ENCODE data around the gene ECHDC1.
A peak's percentile ranks its signal among the peaks of the same experiment; 100 is the strongest.

ECHDC1 gene

DNA sequence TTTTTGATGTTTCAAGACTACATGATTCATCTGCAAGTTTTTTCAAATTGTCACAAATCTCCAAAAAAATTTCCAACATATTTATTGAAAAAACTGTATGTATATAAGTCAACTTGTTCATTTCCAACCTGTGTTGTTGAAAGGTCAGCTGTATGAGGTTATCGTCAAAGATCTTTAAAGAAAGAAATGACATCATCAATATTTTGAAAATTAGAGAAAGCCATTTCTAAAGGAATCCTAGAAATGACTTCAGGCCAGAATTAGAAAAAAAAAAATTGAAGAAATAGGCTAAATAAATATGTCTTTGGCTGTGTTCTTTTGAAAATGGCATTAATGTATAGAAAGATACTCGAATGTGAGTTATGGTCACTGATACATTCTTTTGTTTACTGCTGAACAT, 69.9 kb downstream of the ECHDC1 start:
- Histone ChIP-seq H3K9ac (ENCODE audit: low read depth, low read length) (no peak overlapping the region), H3K4me1 (ENCODE audit: control insufficient read depth, insufficient read depth, low read length) (no peaks in the 10 kb centered on the region), H3K4me3 (ENCODE audit: low read depth, low read length) (no peak overlapping the region), H3K36me3 (ENCODE audit: control insufficient read depth, insufficient read depth, low read length) (no peaks in the 10 kb centered on the region), H3K27me3 (ENCODE audit: control insufficient read depth, insufficient read depth, low read length) (no peaks in the 10 kb centered on the region), H3K9me3 (ENCODE audit: control insufficient read depth, insufficient read depth, low read length) (no peaks in the 10 kb centered on the region)

DNA sequence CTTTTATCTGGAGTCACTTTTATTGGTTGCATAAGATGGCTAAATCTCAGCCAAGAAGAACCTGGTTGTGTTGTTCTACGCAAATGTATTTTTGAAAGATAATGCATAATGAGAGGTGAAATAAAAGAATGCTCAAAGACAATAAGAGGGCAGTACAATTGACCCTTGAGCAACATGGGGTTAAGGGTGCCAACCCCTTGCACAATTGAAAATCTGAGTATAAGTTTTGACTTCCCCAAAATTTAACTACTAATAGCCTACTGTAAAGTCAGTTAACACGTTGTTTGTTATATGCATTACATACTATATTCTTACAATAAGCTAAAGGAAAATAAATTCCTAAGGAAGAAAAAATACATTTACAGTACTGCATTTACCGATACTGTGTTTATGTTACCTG, 70.8 kb downstream of the ECHDC1 start:
- H3K9me3 ChIP-seq (ENCODE audit: control insufficient read depth, insufficient read depth, low read length): no peaks in the 10 kb centered on the region
- H3K27me3 ChIP-seq (ENCODE audit: control insufficient read depth, insufficient read depth, low read length): no peaks in the 10 kb centered on the region
- H3K36me3 ChIP-seq (ENCODE audit: control insufficient read depth, insufficient read depth, low read length): no peaks in the 10 kb centered on the region
- no peaks in the 10 kb centered on the region for H3K4me1 ChIP-seq (ENCODE audit: control insufficient read depth, insufficient read depth, low read length)
- H3K9ac ChIP-seq (ENCODE audit: low read depth, low read length): no peak overlapping the region
- no peak overlapping the region for H3K4me3 ChIP-seq (ENCODE audit: low read depth, low read length)

DNA sequence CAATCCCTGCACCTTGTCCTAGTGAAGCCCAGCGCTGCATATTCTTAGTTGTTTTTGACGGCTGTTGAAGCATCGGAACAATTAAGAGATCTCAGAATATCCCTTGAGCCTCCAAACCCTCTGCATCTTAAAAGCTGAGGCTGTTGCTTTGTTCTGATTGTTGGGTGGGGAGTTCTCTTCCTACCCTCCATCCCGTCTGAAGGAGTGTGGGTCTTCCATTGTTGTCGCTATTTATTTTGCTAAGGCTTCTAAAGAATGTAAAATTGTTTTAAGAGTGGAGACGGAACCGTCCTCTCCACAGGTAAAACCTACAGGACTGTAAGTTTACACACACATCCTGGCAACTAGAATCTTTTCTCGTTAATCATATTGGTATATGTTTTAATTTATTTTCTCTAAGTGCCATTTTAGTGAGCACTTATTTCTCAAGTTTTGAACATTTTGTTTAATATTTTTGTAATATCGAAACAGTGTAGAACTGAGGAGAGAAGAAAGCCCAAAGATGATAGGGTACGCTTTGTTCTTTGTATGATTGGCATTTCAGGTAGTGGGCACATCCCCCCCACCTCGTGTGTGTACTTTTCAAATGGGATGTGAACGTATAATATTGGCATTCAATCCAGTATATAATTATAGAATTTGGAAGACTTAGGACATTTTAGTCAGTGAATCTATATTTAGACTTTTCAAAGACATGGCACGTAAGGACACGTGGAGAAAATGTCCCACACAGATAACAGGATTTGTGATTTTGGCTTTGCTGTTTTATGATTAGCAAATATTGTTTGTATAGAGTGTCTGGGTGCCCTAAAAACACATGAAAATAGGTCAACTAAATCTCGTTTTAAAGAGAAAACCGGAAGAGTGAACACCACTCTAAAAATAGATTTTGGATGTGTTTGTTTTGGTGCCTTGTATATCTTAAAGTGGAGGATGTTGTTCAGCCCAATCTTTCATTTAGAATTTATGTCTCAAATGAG, 75.5 kb downstream of the ECHDC1 start:
- peak overlapping the region; percentile 96 for H3K4me3 ChIP-seq (ENCODE audit: low read depth, low read length)
- no peaks in the 10 kb centered on the region for H3K36me3 ChIP-seq (ENCODE audit: control insufficient read depth, insufficient read depth, low read length)
- no peaks in the 10 kb centered on the region for H3K9me3 ChIP-seq (ENCODE audit: control insufficient read depth, insufficient read depth, low read length)
- no peaks in the 10 kb centered on the region for H3K4me1 ChIP-seq (ENCODE audit: control insufficient read depth, insufficient read depth, low read length)
- peak overlapping the region; percentile 87 for H3K9ac ChIP-seq (ENCODE audit: low read depth, low read length)
- H3K27me3 ChIP-seq (ENCODE audit: control insufficient read depth, insufficient read depth, low read length): no peaks in the 10 kb centered on the region

DNA sequence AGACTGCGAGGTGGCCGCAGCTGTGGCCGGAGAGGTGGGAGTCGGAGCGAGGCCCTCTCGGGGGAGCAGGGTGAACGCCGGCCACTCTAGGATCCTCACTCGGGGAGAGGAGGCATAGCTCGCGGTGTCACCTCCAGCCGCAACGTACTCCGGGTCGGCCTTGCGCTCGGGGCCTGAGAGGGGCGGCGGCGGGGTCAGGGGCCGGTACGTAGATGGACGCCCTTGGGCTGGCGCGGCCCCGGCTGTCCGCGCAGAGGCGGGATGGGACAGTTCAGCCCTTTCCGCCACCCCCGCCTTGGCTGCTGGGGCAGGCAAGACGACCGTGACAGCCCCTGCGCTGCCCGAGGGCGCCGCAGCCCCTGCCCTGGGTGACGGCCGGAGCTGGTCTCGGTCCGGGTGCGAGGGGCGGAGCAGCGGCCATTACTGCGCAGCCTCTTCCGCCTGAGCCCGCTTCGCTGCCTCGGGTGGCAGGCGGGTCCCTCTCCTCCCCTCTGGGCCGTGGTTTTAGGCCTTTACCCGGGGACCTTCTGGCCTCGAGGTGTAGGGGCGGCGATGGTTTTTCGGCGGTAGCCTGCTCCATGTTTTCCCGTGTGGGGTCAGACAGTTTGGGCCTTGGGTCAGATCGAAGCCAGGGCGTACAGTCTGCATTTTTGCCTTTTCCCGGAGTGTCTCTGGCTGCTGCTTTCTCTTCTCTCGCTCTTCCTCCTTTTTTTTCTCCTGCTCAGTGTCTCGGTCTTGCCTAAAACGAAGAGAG, 76.3 kb downstream of the ECHDC1 start:
- Histone ChIP-seq H3K36me3 (ENCODE audit: control insufficient read depth, insufficient read depth, low read length) (no peaks in the 10 kb centered on the region), H3K27me3 (ENCODE audit: control insufficient read depth, insufficient read depth, low read length) (no peaks in the 10 kb centered on the region), H3K9me3 (ENCODE audit: control insufficient read depth, insufficient read depth, low read length) (no peaks in the 10 kb centered on the region), H3K9ac (ENCODE audit: low read depth, low read length) (peak overlapping the region; percentile 87), H3K4me3 (ENCODE audit: low read depth, low read length) (peak overlapping the region; percentile 96), H3K4me1 (ENCODE audit: control insufficient read depth, insufficient read depth, low read length) (no peaks in the 10 kb centered on the region)

DNA sequence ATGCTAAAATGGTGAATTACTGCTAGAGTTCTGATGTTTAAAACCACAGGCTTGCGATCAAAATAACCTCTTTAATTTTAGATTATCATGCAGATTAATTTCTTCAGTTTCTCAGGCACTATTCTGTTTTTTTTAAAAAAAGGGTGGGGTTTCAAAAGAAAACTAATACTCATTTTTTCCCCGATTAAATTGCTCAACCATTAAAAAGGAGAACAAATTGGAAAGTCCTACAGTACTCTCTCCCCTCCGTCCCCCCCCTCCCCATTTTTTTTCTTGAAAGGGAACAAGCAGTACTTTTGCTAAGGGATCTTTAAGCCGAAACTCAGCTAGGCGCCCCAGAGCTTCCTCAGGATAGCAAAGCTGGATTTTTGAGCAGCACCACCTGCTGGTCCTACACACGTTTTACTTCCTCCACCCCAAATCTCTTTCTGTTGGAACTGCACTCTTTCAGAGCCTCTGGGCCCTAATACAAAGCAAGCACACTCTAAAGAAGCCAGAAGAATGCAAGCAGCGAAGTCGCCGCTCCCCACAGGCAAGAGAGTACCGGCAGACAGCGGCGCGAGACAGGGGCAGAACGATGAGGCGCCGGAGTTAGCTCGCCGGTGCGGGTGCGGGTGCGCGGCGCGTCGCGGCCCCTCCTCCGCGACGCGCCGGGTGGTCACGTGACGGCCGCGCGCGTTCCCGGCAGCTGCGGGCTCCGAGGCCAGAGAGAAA, 77.1 kb downstream of the ECHDC1 start, which contains the start of gene RNF146:
Gene RNF146, plus strand, starts transcription at position 687 of the 714 bp plus-strand sequence. CDS start 13,475 bp downstream, outside the sequence.
- Histone ChIP-seq H3K27me3 (ENCODE audit: control insufficient read depth, insufficient read depth, low read length) (no peaks in the 10 kb centered on the region), H3K4me1 (ENCODE audit: control insufficient read depth, insufficient read depth, low read length) (no peaks in the 10 kb centered on the region), H3K9me3 (ENCODE audit: control insufficient read depth, insufficient read depth, low read length) (no peaks in the 10 kb centered on the region), H3K9ac (ENCODE audit: low read depth, low read length) (peak within 1 kb of the TSS; percentile 87), H3K36me3 (ENCODE audit: control insufficient read depth, insufficient read depth, low read length) (no peaks in the 10 kb centered on the region), H3K4me3 (ENCODE audit: low read depth, low read length) (peak within 1 kb of the TSS; percentile 96)

DNA sequence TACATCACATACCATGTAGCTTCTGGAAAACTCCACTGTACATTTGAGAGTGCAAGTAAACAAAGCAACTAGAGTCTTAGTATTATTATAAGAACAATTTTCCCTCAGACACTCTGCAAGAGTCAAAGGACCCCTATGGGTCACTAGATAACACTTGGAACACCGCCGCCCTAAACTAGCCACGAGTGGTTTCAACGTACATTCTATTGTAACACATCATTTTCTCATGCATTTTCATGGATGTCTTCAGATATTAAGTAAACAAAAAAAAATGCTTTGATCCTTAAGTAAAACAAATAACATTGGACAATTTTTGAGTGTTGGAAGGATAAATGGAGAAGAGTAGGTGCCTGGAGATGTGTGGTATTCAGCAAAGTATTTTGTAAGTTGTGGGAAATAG, 79.9 kb downstream of the ECHDC1 start:
- no peaks in the 10 kb centered on the region for H3K27me3 ChIP-seq (ENCODE audit: control insufficient read depth, insufficient read depth, low read length)
- H3K36me3 ChIP-seq (ENCODE audit: control insufficient read depth, insufficient read depth, low read length): no peaks in the 10 kb centered on the region
- H3K9ac ChIP-seq (ENCODE audit: low read depth, low read length): no peak overlapping the region
- no peaks in the 10 kb centered on the region for H3K4me1 ChIP-seq (ENCODE audit: control insufficient read depth, insufficient read depth, low read length)
- H3K4me3 ChIP-seq (ENCODE audit: low read depth, low read length): no peak overlapping the region
- H3K9me3 ChIP-seq (ENCODE audit: control insufficient read depth, insufficient read depth, low read length): no peaks in the 10 kb centered on the region

DNA sequence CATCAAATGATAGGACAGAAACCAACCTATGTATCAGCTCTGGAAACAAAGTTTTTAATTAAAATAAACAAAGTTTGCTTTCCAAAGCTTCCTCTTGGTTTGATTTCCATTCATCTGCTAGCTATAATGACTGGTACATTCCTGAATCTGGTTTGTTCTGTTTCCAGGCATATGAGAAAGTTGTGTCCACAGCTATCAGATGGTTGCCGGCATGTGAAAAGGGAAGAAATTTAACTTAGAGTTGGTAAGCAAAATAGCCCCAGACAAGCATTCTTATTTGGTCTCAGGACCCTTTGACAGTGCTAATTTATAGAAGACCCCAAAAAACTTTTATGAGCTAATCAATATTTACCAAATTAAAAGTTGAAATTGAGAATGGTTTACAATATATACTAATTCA, 80.5 kb downstream of the ECHDC1 start:
- no peaks in the 10 kb centered on the region for H3K36me3 ChIP-seq (ENCODE audit: control insufficient read depth, insufficient read depth, low read length)
- H3K27me3 ChIP-seq (ENCODE audit: control insufficient read depth, insufficient read depth, low read length): no peaks in the 10 kb centered on the region
- H3K9me3 ChIP-seq (ENCODE audit: control insufficient read depth, insufficient read depth, low read length): no peaks in the 10 kb centered on the region
- H3K4me1 ChIP-seq (ENCODE audit: control insufficient read depth, insufficient read depth, low read length): no peaks in the 10 kb centered on the region
- H3K9ac ChIP-seq (ENCODE audit: low read depth, low read length): no peak overlapping the region
- no peak overlapping the region for H3K4me3 ChIP-seq (ENCODE audit: low read depth, low read length)

DNA sequence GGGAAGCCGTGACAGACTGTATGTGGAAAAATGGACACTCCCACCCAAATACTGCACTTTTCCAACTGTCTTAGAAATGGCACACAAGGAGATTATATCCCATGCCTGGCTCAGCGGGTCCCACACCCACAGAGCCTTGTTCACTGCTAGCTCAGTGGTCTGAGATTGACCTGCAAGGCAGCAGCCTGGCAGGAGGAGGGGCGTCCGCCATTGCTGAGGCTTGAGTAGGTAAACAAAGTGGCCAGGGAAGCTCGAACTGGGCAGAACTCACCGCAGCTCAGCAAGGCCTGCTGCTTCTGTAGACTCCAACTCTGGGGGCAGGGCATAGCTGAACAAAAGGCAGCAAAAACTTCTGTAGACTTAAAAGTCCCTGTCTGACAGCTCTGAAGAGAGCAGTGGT, 88.1 kb downstream of the ECHDC1 start:
- Histone ChIP-seq H3K9me3 (ENCODE audit: control insufficient read depth, insufficient read depth, low read length) (no peaks in the 10 kb centered on the region), H3K4me3 (ENCODE audit: low read depth, low read length) (no peak overlapping the region), H3K36me3 (ENCODE audit: control insufficient read depth, insufficient read depth, low read length) (no peaks in the 10 kb centered on the region), H3K9ac (ENCODE audit: low read depth, low read length) (no peak overlapping the region), H3K27me3 (ENCODE audit: control insufficient read depth, insufficient read depth, low read length) (no peaks in the 10 kb centered on the region), H3K4me1 (ENCODE audit: control insufficient read depth, insufficient read depth, low read length) (no peaks in the 10 kb centered on the region)

DNA sequence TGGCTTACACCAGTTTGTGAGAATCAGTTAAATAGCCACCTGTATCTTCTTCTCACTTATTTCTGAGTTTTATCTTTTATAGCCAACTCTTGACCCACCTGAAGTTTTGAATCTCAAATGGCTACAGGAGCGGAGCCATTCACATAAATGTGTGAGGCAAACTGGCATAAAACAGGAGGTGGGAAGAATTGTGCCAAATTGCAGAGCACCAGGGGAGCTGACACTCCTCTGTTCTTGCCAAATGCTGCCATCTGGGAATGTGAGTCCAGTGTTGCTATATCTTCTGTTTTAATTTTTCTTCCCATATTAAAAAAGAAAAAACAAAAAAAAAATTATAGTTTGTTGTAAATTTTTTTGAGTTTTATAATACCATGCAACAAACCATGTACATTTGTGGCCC, 93.8 kb downstream of the ECHDC1 start:
- H3K9me3 ChIP-seq (ENCODE audit: control insufficient read depth, insufficient read depth, low read length): no peaks in the 10 kb centered on the region
- H3K27me3 ChIP-seq (ENCODE audit: control insufficient read depth, insufficient read depth, low read length): no peaks in the 10 kb centered on the region
- no peak overlapping the region for H3K4me3 ChIP-seq (ENCODE audit: low read depth, low read length)
- no peak overlapping the region for H3K9ac ChIP-seq (ENCODE audit: low read depth, low read length)
- no peaks in the 10 kb centered on the region for H3K4me1 ChIP-seq (ENCODE audit: control insufficient read depth, insufficient read depth, low read length)
- H3K36me3 ChIP-seq (ENCODE audit: control insufficient read depth, insufficient read depth, low read length): no peaks in the 10 kb centered on the region

DNA sequence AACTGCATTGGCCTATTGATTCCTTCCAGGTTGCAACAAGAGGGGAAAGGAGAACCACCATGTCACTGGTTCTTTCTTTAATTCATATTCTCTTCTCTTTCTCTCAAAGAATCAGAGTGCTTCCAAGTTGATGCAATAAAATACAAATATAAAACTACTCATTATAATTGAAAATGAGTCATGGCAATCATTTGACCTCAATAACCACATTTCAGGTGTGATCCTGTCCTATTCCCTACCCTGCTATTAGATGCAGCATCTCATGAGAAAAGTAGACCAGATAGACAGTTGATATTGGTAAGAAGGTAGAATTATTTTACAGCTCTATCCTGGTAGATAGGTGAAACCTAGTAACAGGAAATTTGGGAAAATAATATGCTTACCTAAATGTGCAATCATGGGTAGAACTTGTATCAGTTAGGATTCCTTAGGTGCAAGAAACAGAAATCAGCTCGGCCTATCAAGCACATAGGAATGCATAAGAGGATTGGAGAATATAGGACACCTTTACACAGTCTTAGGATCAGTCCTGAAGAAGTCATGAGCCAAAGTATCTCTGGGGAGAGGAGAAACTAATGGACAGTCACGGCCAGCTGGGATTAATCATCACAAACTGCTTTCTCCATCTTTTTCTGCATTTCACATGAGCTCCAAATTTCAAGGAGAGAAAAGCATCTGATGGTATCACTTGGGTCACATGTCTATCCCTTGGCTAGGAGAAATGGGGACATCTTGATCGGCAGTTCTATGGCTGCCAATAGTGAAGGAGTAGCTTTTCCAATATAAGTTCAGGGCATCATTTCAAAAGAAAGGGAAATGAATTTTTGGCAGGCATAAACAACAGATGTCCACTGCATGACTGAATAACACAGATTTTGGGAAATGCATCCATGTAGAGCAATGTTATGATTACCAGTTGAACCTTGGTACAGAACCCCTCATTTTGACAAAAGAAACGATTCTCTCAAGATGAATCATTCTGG, 96.0 kb downstream of the ECHDC1 start:
- no peaks in the 10 kb centered on the region for H3K4me1 ChIP-seq (ENCODE audit: control insufficient read depth, insufficient read depth, low read length)
- no peaks in the 10 kb centered on the region for H3K9me3 ChIP-seq (ENCODE audit: control insufficient read depth, insufficient read depth, low read length)
- no peak overlapping the region for H3K4me3 ChIP-seq (ENCODE audit: low read depth, low read length)
- H3K27me3 ChIP-seq (ENCODE audit: control insufficient read depth, insufficient read depth, low read length): no peaks in the 10 kb centered on the region
- no peaks in the 10 kb centered on the region for H3K36me3 ChIP-seq (ENCODE audit: control insufficient read depth, insufficient read depth, low read length)
- no peak overlapping the region for H3K9ac ChIP-seq (ENCODE audit: low read depth, low read length)

Measured in iPS-15b (cell line).